Loucy (cell line): Measurements from ENCODE around the gene COQ2.

ENCODE experiments used
- H2AFZ ChIP-seq: fragments of 200-600 bp; sonication (generic); 2 replicates; pipeline ENCODE4 v1.6.0; 2016; ENCODE audit warnings: antibody characterized with exemption, mild to moderate bottlenecking, low read length, moderate library complexity
- H3F3A ChIP-seq: fragments of 200-600 bp; 2 replicates; pipeline ENCODE4 v1.6.0; 2016; ENCODE audit warnings: antibody characterized with exemption, low read depth, mild to moderate bottlenecking
- H3K27me3 ChIP-seq: fragments of 200-600 bp; sonication (generic); 2 replicates; pipeline ENCODE4 v1.6.1; 2014; ENCODE audit warnings: low read length, mild to moderate bottlenecking; ENCODE audit not compliant: insufficient read depth, poor library complexity, severe bottlenecking
- H3K36me3 ChIP-seq: fragments of 200-600 bp; sonication (generic); 2 replicates; pipeline ENCODE4 v1.6.1; 2016; ENCODE audit warnings: low read length; ENCODE audit not compliant: insufficient read depth
- H3K4me1 ChIP-seq: fragments of 200-600 bp; sonication (generic); 2 replicates; pipeline ENCODE4 v1.5.1; 2014; ENCODE audit warnings: low read length, mild to moderate bottlenecking; ENCODE audit not compliant: insufficient read depth, poor library complexity, severe bottlenecking
- H3K4me2 ChIP-seq: fragments of 200-600 bp; sonication (generic); 2 replicates; pipeline ENCODE4 v1.6.0; 2014; ENCODE audit warnings: antibody characterized with exemption, low read length, low read depth, mild to moderate bottlenecking; ENCODE audit not compliant: poor library complexity, severe bottlenecking
- H3K4me3 ChIP-seq: fragments of 200-600 bp; sonication (generic); 2 replicates; pipeline ENCODE4 v1.5.1; 2014; ENCODE audit warnings: low read length, mild to moderate bottlenecking, mixed read lengths; ENCODE audit not compliant: poor library complexity, severe bottlenecking
- H3K79me2 ChIP-seq: fragments of 200-600 bp; sonication (generic); 2 replicates; pipeline ENCODE4 v1.6.1; 2014; ENCODE audit warnings: low read length; ENCODE audit not compliant: insufficient read depth
- H3K9ac ChIP-seq: fragments of 200-600 bp; sonication (generic); 2 replicates; pipeline ENCODE4 v1.6.0; 2014; ENCODE audit warnings: mild to moderate bottlenecking, low read depth, low read length, moderate library complexity; ENCODE audit not compliant: poor library complexity, severe bottlenecking
- H3K9me2 ChIP-seq: fragments of 200-600 bp; sonication (generic); replicated peaks from 2 replicates; pipeline ENCODE4 v1.6.1; 2016; ENCODE audit warnings: low read depth, low read length, mixed read lengths
- H3K9me3 ChIP-seq: fragments of 200-600 bp; sonication (generic); 2 replicates; pipeline ENCODE4 v1.6.1; 2014; ENCODE audit warnings: mild to moderate bottlenecking, antibody characterized with exemption, low read length, low read depth; ENCODE audit not compliant: insufficient read depth
- H4K20me1 ChIP-seq: fragments of 200-600 bp; sonication (generic); 2 replicates; pipeline ENCODE4 v1.6.0; 2014; ENCODE audit warnings: antibody characterized with exemption, low read length, mild to moderate bottlenecking; ENCODE audit not compliant: insufficient read depth, poor library complexity, severe bottlenecking
- CTCF ChIP-seq: fragments of 200-600 bp; sonication (generic); conservative IDR thresholded peaks from 2 replicates; pipeline ENCODE4 v1.5.1; 2014; ENCODE audit warnings: mild to moderate bottlenecking, antibody characterized with exemption, low read length
- EZH2phosphoT487 ChIP-seq: fragments of 200-600 bp; IDR thresholded peaks from 2 replicates; pipeline ENCODE4 v1.6.1; 2018; ENCODE audit warnings: antibody characterized with exemption, mild to moderate bottlenecking, moderate library complexity, borderline replicate concordance

COQ2 gene

DNA sequence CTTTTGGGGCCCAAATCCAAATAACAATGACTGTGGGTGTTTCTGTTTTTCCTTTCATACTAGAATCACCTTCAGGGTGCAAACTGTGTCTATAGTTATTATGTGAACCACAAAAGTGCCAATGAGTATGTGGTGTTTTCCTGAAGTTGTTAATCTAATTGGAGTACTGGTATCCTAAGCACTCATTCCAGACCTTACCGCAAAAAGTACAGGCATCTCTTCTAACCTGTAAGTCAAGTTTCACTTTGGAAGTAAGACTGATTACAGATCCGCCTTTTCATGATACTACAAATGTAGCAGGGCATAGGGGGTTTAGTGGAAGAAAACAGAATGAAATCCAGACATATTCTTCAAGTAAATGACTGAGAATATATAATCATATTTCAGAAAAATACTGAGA, 16.1 kb downstream of the COQ2 start:
- Histone ChIP-seq H3K4me3 (no peak overlapping the region), H3K36me3 (peaks cover 5% of the 10 kb centered on the region; the same call in 1 of the 2 replicates), H3K9ac (no peak overlapping the region), H3K9me3 (no peaks in the 10 kb centered on the region), H4K20me1 (no peaks in the 10 kb centered on the region), H3K4me1 (no peaks in the 10 kb centered on the region), H3K9me2 (no peaks in the 10 kb centered on the region), H3F3A (no peaks in the 10 kb centered on the region), H3K27me3 (no peaks in the 10 kb centered on the region), H3K79me2 (no peaks in the 10 kb centered on the region), H2AFZ (no peak overlapping the region), H3K4me2 (no peak overlapping the region)
- TF ChIP-seq CTCF (no peak), EZH2phosphoT487 (no peak)

DNA sequence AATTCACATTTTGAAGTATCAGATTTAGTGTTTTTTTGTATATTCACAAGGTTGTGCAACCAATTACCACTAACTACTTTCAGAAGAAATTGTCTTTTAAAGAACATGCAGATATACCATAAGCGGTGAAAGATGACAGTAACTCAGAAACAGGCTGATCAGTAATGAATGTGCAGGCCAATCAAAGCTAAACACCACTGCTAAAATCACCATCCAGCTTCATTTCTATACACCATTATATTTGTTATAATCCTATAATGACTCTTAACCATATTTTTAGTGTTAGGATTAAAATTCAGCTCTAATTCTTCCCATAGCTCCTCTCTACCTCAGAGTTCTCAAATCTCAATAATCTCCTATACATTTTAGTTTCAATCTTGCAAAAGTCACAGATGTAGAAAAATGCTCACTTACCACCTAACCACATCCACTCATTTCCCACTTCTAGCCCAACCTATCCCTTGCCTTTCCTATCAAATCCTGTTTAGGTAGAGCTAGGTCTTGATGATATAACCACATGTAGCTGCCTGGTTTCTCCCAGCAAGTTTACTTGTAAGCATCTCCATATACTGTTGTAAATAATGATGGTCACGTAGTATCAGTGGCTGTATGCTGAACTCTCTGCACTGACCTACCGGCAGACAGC, 16.6 kb downstream of the COQ2 start:
- Histone ChIP-seq H3K4me3 (no peak overlapping the region), H3K4me1 (no peaks in the 10 kb centered on the region), H3K9ac (no peak overlapping the region), H2AFZ (no peak overlapping the region), H3K79me2 (no peaks in the 10 kb centered on the region), H3K36me3 (peaks cover 5% of the 10 kb centered on the region; the same call in 1 of the 2 replicates), H3F3A (no peaks in the 10 kb centered on the region), H4K20me1 (no peaks in the 10 kb centered on the region), H3K9me3 (no peaks in the 10 kb centered on the region), H3K9me2 (no peaks in the 10 kb centered on the region), H3K4me2 (no peak overlapping the region), H3K27me3 (no peaks in the 10 kb centered on the region)
- TF ChIP-seq EZH2phosphoT487 = no peak
- TF ChIP-seq CTCF = no peak

DNA sequence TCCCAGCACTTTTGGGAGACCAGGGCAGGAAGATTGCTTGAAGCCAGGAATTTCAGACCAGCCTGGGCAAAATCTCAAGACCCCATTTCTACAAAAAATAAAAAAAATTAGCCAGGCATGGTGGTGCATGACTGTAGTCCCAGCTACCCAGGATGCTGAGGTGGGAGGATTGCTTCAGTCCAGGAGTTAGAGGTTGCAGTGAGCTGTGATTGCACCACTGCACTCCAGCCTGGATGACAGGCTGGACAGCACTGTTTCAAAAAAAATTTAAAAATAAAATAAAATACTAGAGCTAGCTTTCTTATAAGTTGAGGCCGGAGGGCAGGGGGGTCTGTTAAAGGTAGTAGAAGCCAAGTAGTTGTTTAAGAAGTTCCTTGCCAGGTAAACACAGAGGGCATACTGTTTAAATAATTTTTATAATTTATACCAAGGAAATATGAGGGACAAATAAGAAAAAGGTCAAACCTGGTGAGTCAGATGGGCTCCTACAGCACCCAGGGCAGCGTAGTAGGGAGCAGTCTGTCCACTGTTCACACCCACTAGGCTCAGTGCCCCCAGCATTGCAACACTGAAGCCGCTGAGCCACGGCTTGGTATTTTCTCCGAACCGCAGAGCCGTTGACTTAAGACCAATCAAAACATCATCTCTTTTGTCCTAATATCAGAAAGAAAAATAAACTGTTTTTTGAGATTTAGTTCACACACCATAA, 17.3 kb downstream of the COQ2 start:
- Histone ChIP-seq H3F3A (no peaks in the 10 kb centered on the region), H2AFZ (no peak overlapping the region), H3K4me1 (no peaks in the 10 kb centered on the region), H3K4me2 (no peak overlapping the region), H3K36me3 (peaks cover 5% of the 10 kb centered on the region; the same call in 1 of the 2 replicates), H3K79me2 (no peaks in the 10 kb centered on the region), H4K20me1 (no peaks in the 10 kb centered on the region), H3K9me2 (no peaks in the 10 kb centered on the region), H3K9ac (no peak overlapping the region), H3K4me3 (no peak overlapping the region), H3K9me3 (no peaks in the 10 kb centered on the region), H3K27me3 (no peaks in the 10 kb centered on the region)
- no peak for TF ChIP-seq EZH2phosphoT487
- no peak for TF ChIP-seq CTCF
